Cerebellar nuclear complex (tissue), 1 donor: ENCODE measurements around the gene DTX3.
"Not testable (repeated sequence)": the region's sequence is repeated elsewhere in the genome, so short reads cannot be mapped to it uniquely, and the experiment has no call there.

Source experiments
- DNase-seq, 2 experiments: peaks; one replicate each; lab custom pipeline; 2025; lab: John Stamatoyannopoulos, UW

Gene DTX3

GRCh38 chr12:57607958-57608663, 3.5 kb downstream of the DTX3 start:
- no peak for DNase-seq

DNA sequence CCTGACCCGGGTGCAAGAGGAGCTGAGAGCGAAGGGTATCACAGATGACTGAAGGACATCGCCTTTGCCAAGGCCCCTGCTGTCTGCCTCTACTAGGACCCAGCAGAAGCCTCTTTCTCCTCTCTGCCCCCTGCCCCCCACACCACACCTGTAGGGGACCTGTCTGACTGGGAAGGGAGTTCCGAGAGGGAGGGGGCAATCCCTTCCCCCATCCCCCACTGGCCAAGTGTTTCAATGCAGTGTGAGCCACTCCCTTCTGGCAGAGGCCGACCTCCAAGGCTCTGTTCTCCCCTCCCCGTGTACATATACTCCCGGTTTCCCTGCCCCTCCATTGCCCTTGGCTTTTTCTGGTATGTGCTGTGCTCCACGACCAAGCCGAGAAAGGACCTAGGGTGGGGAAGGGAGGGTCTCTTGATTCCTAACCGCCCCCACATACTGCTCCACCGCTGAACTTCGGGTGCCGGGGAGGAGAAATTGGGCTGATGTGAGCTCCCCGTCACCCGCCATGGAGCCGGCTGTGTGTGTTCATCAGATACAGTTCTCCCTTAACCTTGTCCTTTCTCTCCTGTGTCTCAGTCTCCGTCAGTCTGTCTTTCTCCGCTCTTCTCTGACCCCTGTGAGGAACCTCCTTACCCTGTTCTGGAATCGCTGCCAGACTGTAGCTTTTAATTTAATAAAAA, 4.6 kb downstream of the DTX3 start:
- no peak for DNase-seq

DNA sequence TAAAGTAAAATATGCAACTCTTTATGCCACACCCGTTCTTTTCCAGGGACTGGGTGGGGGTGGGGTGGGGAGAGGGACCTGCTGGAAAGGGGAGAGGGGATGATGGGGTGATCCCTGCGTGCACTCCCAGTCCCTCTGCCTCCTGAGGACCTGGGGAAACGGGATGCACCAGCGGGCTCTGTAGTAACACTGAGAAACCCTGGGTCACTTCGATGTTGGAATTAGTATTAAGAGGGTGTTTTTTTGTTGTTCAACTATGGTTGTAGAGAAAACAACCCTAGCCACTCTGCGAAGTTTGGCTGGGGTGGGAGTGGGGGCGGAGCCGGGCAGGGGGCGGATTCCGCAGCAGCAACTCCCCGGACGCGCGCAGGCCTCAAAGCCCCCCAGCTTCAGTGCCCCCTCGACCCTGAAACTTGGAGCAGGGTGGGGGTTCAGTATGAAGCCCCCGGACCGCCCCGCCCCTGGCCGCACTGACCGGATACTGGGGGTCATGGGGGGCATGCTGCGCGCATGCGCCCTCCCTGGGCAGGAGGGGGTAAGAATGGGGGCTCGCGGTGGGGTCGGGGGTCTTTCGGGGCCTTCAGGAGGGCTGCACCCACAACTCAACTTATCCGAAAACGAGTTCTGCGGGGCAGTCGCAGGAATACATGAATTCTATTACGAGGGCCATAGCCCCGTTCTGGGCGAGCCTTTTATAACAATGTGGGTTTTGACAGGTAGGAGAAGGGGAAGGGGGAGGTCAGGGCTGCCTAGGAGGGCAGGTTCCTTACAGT, 5.3 kb downstream of the DTX3 start:
- DNase-seq, result no peak

DNA sequence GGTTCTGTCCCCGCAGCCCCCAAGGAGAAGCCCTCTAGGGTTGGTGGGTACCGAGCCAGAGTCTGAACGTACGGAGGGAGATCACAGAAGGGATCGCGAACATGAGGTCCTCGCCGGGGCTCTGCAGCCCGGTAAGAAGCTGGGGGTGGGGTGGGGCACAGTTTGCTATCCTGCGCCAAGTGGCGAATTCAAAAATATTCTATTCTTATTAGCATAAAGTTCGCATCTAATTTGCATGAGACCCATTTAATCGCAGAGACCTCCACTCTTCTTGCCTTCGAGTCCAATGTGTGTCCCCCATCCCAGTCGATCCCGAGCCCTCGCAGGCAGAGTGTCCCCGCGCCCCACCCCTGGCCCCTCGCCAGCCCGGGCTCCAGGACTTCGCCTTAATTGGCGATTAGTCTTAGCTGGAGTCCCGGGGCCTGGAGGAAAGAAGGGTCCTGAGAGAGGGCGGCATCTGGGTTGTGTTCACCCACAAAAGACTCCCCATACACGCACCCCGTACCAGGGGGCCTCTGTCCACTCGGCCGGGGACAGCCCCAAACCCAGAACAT, 6.0 kb downstream of the DTX3 start:
- no peak for DNase-seq

DNA sequence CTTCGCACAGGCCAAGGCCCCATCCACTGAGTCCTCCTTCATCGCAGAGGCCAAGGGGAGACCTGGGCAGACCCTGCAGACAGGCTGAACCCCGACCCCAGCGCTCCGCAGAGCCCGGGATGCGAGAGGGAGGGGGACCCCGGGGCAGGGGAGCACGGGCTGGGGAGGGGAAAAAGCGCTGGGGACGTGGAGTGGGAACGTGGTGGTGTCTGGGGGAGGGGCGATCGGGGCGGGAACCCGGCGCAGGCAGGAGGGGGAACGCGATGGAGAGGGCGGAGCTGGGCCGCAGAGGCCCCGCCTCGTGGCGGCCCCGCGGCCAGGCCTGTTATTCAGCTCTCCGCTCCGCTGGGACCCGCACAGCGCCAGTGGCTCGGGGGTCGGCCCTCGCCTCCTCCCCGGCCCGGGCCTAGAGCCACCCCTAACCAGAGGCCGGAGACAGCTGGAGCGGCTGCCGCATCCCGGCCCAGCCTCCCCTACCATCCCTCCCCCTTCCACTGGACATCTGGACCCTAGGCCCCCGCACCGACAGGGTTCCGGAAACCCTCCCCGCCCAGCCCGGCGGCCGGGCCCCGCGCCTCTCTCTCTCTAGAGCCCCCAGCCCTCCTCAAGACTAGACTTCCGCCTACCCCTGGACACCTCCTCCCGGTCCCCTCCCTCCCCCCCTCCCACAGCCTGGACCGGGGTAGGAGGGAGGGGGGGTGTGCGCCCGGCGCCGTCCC, 6.6 kb downstream of the DTX3 start, which contains the start of gene ARHGEF25:
ARHGEF25 (plus strand) TSS at position 328 of the 719 bp plus-strand sequence. CDS start 460 bp downstream, outside the sequence.
- DNase-seq, result peak in 1 of 2 experiments; percentile 35

GRCh38 chr12:57611827-57612710, 7.4 kb downstream of the DTX3 start:
- peak in 1 of 2 experiments; percentile 51 for DNase-seq

DNA sequence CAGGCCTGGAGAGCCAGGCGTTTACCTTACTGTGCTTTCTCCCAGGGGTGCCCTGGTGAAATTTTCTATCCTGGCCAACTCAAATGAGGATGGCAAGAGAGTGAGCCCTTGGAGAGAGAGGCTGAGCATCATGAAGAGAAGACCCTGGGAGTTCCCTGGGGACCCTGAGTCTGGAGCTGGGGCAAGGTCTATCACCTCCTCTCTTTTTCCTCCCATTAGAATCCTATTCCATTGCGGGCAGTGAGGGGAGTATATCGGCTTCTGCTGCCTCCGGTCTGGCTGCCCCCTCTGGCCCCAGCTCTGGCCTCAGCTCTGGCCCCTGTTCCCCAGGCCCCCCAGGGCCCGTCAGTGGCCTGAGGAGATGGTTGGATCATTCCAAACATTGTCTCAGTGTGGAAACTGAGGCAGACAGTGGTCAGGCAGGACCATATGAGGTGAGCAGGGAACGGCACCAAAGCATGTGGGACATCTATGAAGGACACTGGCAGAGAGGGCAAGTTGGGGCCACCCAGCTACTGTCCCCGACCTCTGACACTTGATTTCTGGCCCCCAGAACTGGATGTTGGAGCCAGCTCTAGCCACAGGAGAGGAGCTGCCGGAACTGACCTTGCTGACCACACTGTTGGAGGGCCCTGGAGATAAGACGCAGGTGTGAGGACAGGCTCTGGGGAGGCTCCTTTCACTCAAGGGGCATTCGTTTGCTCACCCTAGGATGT, 8.2 kb downstream of the DTX3 start:
- DNase-seq, result no peak

DNA sequence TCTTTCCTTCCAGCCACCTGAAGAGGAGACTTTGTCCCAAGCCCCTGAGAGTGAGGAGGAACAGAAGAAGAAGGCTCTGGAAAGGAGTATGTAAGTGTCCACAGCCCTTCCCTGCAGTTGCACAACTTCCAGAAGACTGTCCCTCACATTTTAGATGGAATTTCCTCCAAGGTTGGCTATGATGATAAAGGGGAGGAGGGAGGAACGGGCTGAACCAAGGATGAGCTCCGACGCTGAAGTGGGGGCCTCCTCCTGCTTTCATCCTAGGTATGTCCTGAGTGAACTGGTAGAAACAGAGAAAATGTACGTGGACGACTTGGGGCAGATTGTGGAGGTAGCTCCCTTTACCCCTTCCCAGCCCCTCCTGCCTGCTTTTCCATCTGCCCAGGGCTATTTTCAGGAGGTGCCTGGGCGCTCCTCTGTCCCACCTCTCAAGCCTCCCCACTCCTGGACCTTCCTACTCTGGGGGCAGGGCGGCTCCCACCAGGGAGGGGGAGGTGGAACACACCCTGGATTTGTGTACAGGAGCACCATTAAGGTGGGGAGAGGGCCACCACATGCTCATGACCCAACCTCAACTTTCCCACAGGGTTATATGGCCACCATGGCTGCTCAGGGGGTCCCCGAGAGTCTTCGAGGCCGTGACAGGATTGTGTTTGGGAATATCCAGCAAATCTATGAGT, 8.9 kb downstream of the DTX3 start:
- no peak for DNase-seq

- DNase-seq, result no peak
Measured at GRCh38 chr12:57614178-57614947, 9.7 kb downstream of the DTX3 start.

- DNase-seq, result no peak
Measured at GRCh38 chr12:57614948-57615500, 10.4 kb downstream of the DTX3 start.

GRCh38 chr12:57615637-57616036, 11.0 kb downstream of the DTX3 start:
- no peak for DNase-seq

DNA sequence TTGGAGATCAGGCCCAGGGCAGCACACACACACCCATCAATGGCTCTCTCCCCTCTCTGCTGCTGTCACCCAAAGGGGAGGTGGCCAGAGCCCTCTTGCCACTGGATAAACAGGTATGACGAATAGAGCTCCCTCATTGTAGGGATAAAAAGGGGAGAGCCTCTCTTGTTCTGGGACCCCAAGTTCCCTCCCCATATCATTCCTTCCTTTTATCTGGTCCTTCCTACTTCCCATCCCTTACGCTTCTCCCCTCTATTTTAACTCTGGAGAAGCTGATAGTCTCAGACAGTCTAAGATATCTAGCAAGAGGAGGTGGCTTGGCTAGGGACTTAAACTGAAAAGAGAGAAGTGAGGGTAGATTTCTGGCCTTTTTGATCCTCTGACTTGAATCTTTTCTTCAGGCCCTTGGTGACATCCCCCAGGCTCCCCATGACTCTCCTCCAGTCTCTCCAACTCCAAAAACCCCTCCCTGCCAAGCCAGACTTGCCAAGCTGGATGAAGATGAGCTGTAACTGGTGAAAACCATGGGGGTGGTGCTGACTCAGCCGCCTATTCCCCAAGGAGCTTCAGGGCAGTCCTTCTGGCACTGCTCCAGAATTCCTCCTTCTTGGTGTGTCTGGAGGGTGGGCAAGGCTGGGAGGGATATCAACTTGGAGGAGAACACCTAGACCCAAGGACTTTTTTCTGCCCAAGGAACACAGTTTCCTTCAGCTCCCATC, 11.9 kb downstream of the DTX3 start:
- no peak for DNase-seq

GRCh38 chr12:57617942-57618341, 13.3 kb downstream of the DTX3 start:
- DNase-seq, result no peak

DNA sequence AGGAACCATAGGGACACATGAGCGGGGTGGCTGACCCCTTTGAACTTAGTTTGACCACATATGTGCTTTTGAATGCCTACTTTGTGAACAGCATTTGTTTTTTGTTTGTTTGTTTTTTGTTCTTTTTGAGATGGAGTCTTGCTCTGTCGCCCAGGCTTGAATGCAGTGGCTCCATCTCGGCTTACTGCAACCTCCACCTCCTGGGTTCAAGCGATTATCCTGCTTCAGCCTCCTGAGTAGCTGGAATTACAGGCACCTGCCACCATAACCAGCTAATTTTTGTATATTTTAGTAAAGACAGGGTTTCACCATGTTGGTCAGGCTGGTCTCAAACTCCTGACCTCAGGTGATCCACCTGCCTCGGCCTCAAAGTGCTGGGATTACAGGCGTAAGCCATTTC, 13.8 kb downstream of the DTX3 start:
- DNase-seq, result not testable (repeated sequence)

- DNase-seq, result no peak
Measured at GRCh38 chr12:57618966-57619433, 14.4 kb downstream of the DTX3 start.

- DNase-seq, result no peak
Measured at GRCh38 chr12:57619434-57620244, 15.0 kb downstream of the DTX3 start.
